T-helper 22 cell (primary cell): ENCODE data around the gene FOXO1.

Source experiments
- DNase-seq: peaks from one replicate; pipeline ENCODE4 v3.0.0-alpha.2; 2020; ENCODE audit warnings: low read depth

FOXO1 gene

DNA sequence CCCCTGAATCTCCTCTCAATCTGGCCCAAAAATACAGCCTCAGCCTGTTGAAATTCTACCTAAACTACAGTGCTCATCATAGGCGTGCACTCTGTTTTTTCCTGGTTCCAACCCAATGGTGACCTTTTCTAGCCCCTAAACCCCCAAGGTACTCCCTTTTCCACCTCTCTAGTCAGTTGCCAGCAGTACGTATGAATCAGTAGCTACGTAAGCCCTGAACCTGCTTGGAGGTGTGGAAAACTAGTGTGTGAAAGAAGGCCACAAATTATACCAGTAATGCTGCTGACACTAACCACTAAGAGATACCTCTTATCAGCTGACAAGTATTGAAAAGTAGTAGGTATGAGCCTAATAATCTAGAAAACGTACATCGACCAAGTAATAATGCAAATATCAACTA is 60.9 kb downstream of the FOXO1 start:
- no peak for DNase-seq

DNA sequence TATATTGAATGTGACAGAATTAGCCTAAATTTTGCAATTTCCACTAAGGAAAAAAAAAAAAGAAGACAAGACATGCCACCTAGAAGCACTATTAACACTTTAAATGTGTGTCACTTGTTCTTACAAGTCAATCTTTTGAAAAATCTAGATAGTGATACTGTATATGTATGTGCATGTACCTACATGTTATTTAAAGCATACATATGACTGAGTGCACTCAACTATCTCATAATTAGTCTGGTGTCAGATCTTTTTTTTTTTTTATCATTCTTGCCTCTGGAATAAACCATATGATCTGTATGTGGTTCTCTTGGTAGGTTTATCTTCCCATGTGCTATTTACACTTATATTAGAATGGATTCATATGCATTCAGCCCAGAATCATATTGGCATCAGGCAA is 62.3 kb downstream of the FOXO1 start:
- DNase-seq, result no peak

- no peak for DNase-seq
Measured at GRCh38 chr13:40600149-40600751, 66.2 kb downstream of the FOXO1 start.

GRCh38 chr13:40599747-40600146 is 66.7 kb downstream of the FOXO1 start:
- DNase-seq, result no peak

- DNase-seq, result no peak
Measured at GRCh38 chr13:40599124-40599523, 67.3 kb downstream of the FOXO1 start.

DNA sequence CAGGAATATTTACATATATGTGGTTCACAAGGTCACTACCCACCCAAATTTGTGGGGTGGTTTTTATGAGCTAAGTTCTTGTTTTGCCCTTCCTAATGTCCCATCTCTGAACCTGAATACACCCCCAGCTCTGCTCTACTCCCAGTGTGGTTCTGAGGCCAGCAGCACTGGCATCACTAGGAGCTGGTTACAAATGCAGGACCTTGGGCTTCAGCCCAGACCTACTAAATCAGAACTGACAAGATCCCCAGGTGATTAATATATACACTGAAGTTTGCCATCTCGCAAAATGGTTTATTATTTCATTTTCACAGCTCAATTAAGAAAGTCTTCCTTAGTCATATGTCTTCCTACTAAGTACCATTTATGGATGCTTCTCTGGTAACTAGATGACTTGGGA is 67.9 kb downstream of the FOXO1 start:
- DNase-seq, result no peak

DNA sequence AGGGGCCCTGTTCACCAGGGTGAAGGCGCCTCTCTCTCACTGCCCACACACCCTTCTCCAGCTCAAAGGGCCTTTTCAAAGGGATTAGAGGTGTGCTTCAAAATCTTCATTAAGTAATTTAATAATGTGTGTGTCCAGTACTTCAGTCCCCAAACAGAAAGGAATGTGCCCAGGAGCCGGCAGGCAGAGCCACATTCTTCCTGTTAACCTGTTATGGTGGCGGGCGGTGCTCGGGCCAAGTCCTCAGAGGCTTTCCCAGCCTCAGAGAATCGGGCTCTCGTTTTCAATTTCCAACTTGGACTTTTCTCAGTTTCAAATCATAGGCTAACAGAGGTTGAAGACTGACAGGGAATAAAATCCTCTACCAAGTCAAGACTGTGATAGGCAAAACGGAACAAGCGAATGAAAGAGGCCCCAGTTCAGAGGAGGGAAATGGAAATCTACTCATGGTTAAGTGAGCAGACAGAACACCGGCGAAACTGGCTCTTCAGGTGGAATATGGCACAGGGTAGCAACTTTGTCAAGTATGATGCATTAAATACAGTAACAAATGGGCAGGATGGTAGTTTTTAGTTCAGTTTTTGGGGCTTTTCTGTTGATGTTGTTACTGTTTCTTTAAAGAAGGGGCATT is 68.6 kb downstream of the FOXO1 start:
- no peak for DNase-seq

DNA sequence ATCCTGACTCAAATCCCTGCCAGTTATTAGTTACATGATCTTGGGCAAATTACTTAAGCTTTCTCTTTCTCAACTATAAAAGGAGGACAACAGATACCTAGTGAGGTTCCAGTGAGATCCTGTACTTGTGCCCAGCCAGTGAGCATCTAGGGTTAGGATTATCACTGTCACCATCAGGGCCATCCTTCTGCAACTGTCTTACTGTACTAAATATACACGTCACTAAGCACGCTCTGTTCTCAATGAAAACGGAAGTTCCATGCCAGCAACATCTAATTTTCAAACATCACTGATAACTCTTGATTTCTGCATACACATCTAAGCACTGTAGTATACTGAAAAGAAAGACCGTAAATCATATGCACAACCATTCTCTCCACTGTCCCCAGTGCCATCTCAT is 70.0 kb downstream of the FOXO1 start:
- no peak for DNase-seq

- DNase-seq, result no peak
Measured at GRCh38 chr13:40595693-40596092, 70.7 kb downstream of the FOXO1 start.

- DNase-seq, result no peak
Measured at GRCh38 chr13:40592035-40592434, 74.4 kb downstream of the FOXO1 start.

GRCh38 chr13:40591091-40591490 is 75.3 kb downstream of the FOXO1 start:
- no peak for DNase-seq

GRCh38 chr13:40590112-40590862 is 76.2 kb downstream of the FOXO1 start:
- DNase-seq, result no peak

GRCh38 chr13:40589285-40590109 is 76.9 kb downstream of the FOXO1 start:
- DNase-seq, result no peak

DNA sequence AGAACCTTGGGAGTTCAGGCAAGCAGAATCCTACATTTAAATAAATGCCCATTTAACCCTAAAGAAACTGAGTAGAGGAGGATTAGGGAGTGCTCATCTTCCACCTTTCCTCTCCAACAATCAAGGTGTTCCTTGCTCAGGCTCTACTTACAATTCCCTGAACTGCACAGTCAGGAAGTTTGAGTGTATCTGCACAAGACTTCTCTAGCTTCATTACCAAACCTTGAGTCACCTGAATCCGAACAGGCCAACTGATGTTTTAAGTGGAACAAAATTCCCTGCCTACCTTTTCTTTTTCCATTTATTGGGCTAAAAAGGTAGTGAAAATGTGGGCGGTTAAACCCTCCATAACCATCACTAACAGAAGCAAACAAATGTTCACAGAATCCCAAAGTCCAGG is 78.3 kb downstream of the FOXO1 start:
- DNase-seq, result no peak

DNA sequence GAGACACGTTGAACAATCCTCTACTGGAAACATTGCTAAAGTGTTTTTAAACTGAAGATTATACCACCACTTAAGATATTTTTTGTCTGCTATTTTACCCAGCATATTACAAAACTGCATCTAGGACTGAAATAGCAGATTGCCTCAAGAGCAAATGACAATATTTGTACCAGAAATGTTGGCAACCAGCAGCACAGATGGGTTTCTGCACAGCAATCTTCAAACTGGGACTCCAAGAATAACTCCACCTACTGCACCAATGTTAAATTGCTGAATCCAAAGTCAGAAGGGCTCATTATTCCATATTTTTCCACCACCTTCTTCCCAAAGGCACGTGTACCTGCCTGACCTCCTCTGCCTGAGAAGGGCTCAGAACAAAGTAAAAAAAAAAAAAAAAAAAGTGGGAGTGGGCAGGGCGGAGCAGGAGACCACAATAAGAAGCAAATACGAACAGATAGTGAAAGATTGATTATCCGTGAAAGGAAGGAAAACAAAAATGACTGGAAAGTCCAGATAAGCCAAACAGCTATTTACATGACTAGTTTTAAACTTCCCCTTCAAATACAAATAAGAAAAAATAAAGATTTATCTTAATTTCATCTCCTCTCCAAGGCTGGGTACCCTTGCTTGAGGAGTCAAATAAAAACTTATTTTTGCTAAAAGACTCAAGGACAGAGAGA is 79.4 kb downstream of the FOXO1 start:
- no peak for DNase-seq

GRCh38 chr13:40585911-40586471 is 80.5 kb downstream of the FOXO1 start:
- DNase-seq, result no peak

DNA sequence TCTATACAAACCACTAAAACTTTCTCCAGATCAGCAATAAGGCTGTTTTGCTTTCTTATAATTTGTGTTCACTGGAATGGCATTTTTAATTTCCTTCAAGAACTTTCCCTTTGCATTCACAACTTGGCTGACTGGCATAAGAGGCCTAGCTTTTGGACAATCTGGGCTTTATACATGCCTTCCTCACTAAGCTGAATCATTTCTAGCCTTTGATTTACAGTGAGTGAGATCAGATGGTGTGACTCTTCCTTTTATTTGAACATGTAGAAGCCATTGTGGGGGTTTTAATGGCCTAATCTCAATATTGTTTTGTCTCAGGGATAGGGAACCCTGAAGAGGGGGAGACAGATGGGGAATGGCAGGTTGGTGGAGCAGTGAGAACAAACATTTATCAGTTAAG is 82.7 kb downstream of the FOXO1 start:
- no peak for DNase-seq

DNA sequence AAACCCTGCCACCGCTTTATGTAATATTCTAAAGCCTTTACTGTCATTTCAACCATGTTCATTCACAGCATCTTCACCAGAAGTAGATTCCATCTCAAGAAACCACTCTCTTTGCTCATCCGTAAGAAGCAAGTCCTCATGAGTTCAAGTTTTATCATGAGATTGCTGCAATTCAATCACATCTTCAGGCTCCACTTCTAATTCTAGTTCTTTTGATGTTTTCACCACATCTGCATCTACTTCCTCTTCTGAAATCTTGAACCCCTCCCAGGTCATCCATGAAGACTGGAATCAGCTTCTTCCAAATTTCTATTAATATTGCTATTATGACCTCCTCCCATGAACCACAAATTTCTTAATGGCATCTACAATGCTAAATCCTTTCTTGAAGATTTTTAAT is 83.9 kb downstream of the FOXO1 start:
- DNase-seq, result no peak

DNA sequence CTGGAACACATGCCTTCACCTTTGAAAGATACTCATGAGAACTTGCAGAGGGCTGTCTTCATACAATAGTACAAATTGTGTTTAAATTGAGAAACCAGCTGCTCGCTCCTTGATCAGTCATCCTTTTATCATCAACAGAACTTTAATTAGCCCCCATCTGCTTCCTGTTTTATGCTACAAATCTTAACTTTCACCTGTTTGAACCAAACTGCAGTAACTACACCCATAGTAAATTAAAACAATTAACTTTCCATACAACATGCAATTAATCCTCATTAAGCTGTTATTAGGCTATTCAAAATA is 85.2 kb downstream of the FOXO1 start:
- no peak for DNase-seq

DNA sequence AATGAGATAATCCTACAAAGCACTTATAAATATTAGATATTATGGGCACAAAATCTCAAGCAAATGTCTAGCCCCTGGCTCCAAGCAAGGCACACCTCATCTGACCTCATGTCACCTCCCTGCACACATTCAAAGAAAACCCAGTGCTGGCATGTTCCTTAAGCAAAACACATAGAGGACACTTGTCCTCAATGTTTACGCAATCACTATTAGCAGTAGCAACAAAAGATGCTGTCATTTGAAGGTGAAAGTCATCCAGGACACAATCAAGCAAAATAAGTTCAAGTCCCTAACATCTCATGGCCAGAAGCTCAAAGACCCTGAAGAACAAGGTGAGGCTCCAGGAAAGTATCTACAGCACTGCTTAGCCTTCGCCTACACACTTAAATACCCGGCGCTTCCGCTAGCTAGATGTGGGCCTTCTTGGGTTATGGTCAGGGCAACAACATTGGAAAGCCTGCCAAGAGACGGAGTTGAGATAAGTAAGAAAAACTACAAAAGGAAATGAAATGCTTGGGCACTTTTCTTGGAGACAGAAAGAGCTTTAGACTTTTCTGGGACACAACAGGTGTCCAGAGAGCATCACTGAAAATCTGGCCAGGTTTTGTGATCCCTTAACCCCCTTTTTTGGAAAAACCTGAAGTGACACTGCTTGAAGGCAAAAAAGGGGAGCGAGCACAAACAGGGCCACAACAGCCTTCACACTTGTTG is 85.7 kb downstream of the FOXO1 start:
- no peak for DNase-seq

DNA sequence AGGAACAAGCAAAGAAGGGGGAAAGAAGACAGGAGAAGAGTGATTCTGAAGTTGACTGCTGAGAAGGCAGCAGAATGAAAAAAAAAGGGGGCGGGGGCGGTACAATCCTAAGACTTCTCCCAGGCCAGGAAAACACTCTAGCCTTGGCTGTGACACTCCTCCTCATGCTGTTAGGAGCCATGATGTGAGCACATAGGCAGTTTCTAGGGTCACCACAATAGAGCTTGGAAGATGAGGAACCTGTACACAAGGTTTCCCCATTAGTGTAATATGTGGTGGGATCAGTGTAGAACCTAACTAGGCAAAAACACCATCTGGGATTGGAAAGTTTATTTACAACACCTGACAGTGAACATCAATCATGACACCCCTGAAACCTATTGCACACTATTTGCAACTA is 86.9 kb downstream of the FOXO1 start:
- DNase-seq, result no peak
